Sigmoid colon (tissue), 7 donors: ENCODE measurements around the gene SH3TC2. TPM values are rescaled to one million over a fixed set of nuclear protein-coding genes. Genes with fewer than 3 reads are reported as not detected.

ENCODE experiments used
- DNase-seq: peaks from one replicate; pipeline ENCODE4 v3.0.0-alpha.2; 2019
- H3K27ac ChIP-seq, 4 donors: fragments of 200-600 bp; sonication (generic); one replicate each; pipeline ENCODE4 v1.5.1; 2016 to 2019; ENCODE audit warnings: mild to moderate bottlenecking in 1 of 4
- H3K27me3 ChIP-seq, 3 donors: fragments of 200-600 bp; sonication (generic); one replicate each; pipeline ENCODE4 v1.5.1; 2019; ENCODE audit warnings: mild to moderate bottlenecking in 1 of 3
- H3K36me3 ChIP-seq, 4 donors: fragments of 200-600 bp; sonication (generic); one replicate each; pipeline ENCODE4 v1.5.1; 2016 to 2019
- H3K4me1 ChIP-seq, 4 donors: fragments of 200-600 bp; sonication (generic); one replicate each; pipeline ENCODE4 v1.5.1; 2017 to 2019
- H3K4me3 ChIP-seq, 4 donors: fragments of 200-600 bp; sonication (generic); one replicate each; pipeline ENCODE4 v1.5.1; 2017 to 2019; ENCODE audit warnings: mild to moderate bottlenecking in 2 of 4, moderate library complexity in 1 of 4
- H3K9me3 ChIP-seq, 4 donors: fragments of 200-600 bp in 3 of 4; sonication (generic) in 3 of 4; one replicate each; pipeline versions ENCODE4 v1.5.1 to v1.6.1; 2013 to 2019
- EP300 ChIP-seq, 4 donors: sonication (generic); formaldehyde crosslinking; IDR thresholded peaks; one replicate each; pipeline ENCODE4 v1.6.1; 2017; ENCODE audit warnings: antibody characterized with exemption in 4 of 4
- POLR2A ChIP-seq, 2 donors: fragments of 450-650 bp; IDR thresholded peaks; one replicate each; pipeline ENCODE4 v1.6.1; 2016; ENCODE audit warnings: antibody characterized with exemption in 2 of 2, mild to moderate bottlenecking in 2 of 2, moderate library complexity in 2 of 2
- POLR2AphosphoS5 ChIP-seq, 4 donors: sonication (generic); formaldehyde crosslinking; IDR thresholded peaks; one replicate each; pipeline ENCODE4 v1.6.1; 2017; ENCODE audit warnings: antibody characterized with exemption in 4 of 4
- WGBS, 2 donors: extraction: QIAGEN DNeasy Blood & Tissue Kit; methylation state at CpG; one replicate each; pipeline ENCODE4 v1.1.7; 2013; 5-methylcytosine and 5-hydroxymethylcytosine counted together
- intact Hi-C: fragments of 100-400 bp; cut with DNase I; formaldehyde crosslinking; loops from one replicate; pipeline ENCODE4 v1.15.1; 2023
- polyA plus RNA-seq, 3 donors: library from polyadenylated mRNA; stranded (reverse); fragments of 200-250 nt; gene quantifications; one replicate each; pipeline ENCODE4 v1.2.3, GENCODE V29; 2013
- total RNA-seq, 4 donors: library from RNA; depleted of rRNA; stranded (reverse); fragments of >200 nt; gene quantifications; one replicate each; pipeline ENCODE4 v1.1.0, GENCODE V29; 2016
- TF ChIP-seq, protein P1 (sequence below), 4 experiments: fragments of 450-650 bp in 3 of 4; fragments of 200-600 bp in 1 of 4; IDR thresholded peaks; one replicate each; pipeline ENCODE4 v1.5.1; 2016 to 2019; ENCODE audit warnings: antibody characterized with exemption in 4 of 4, mild to moderate bottlenecking in 3 of 4, moderate library complexity in 2 of 4
- donor health status: healthy with polysubstance abuse.
- donor health status: Bipolar disorder and iron deficiency.
- donor health status: healthy.

The SH3TC2 gene
- total and polyA plus RNA-seq, 7 donors: under 0.01 to 8.3 (median 1.7) TPM; not detected in 1

GRCh38 chr5:149041242-149041641, 21.6 kb downstream of the SH3TC2 start:
- no peak for TF ChIP-seq EP300 (IDR thresholded peaks at IDR 0.05)
- no peak for TF ChIP-seq POLR2AphosphoS5 (IDR thresholded peaks at IDR 0.05)
- TF ChIP-seq, protein P1, sequence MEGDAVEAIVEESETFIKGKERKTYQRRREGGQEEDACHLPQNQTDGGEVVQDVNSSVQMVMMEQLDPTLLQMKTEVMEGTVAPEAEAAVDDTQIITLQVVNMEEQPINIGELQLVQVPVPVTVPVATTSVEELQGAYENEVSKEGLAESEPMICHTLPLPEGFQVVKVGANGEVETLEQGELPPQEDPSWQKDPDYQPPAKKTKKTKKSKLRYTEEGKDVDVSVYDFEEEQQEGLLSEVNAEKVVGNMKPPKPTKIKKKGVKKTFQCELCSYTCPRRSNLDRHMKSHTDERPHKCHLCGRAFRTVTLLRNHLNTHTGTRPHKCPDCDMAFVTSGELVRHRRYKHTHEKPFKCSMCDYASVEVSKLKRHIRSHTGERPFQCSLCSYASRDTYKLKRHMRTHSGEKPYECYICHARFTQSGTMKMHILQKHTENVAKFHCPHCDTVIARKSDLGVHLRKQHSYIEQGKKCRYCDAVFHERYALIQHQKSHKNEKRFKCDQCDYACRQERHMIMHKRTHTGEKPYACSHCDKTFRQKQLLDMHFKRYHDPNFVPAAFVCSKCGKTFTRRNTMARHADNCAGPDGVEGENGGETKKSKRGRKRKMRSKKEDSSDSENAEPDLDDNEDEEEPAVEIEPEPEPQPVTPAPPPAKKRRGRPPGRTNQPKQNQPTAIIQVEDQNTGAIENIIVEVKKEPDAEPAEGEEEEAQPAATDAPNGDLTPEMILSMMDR (IDR thresholded peaks at IDR 0.05): no peak
- TF ChIP-seq POLR2A (IDR thresholded peaks at IDR 0.05): no peak
- no peaks in the 10 kb centered on the region for H3K36me3 ChIP-seq
- H3K4me1 ChIP-seq: no peaks in the 10 kb centered on the region
- H3K27ac ChIP-seq: no peak overlapping the region
- intact Hi-C loops: no loop called here
- no peak overlapping the region for H3K4me3 ChIP-seq
- WGBS, 2 donors: 87 to 90% methylated on average over 5 of the region's 5 CpGs
- no peaks in the 10 kb centered on the region for H3K9me3 ChIP-seq
- no peak for DNase-seq
- no peaks in the 10 kb centered on the region for H3K27me3 ChIP-seq

- no peaks in the 10 kb centered on the region for H3K27me3 ChIP-seq
- intact Hi-C loops: no loop called here
- no peaks in the 10 kb centered on the region for H3K9me3 ChIP-seq
- 84 to 87% methylated on average over 1 of the region's 1 CpG for WGBS, 2 donors
- H3K36me3 ChIP-seq: no peaks in the 10 kb centered on the region
- no peak overlapping the region for H3K4me3 ChIP-seq
- peak overlapping the region in 1 of 4 donors; percentile 33 for H3K27ac ChIP-seq
- DNase-seq: no peak
- no peak for TF ChIP-seq POLR2AphosphoS5 (IDR thresholded peaks at IDR 0.05)
- TF ChIP-seq, protein P1 (IDR thresholded peaks at IDR 0.05): no peak
- no peaks in the 10 kb centered on the region for H3K4me1 ChIP-seq
These were observed 22.4 kb downstream of the SH3TC2 start for GRCh38 chr5:149040421-149040820.

GRCh38 chr5:149039506-149039905, 23.4 kb downstream of the SH3TC2 start:
- 56 to 62% methylated on average over 2 of the region's 2 CpGs for WGBS, 2 donors
- intact Hi-C loops: loop anchor here (10.0 kb wide), 1 partner anchor 865 kb away; no protein-coding TSS in a partner anchor
- TF ChIP-seq POLR2AphosphoS5 (IDR thresholded peaks at IDR 0.05) (no peak), EP300 (IDR thresholded peaks at IDR 0.05) (no peak), POLR2A (IDR thresholded peaks at IDR 0.05) (no peak)
- TF ChIP-seq, protein P1 (IDR thresholded peaks at IDR 0.05): no peak

GRCh38 chr5:149038336-149039080, 24.4 kb downstream of the SH3TC2 start:
- Histone ChIP-seq H3K9me3 (no peaks in the 10 kb centered on the region), H3K36me3 (no peaks in the 10 kb centered on the region), H3K27ac (no peak overlapping the region), H3K4me3 (no peak overlapping the region), H3K27me3 (no peaks in the 10 kb centered on the region), H3K4me1 (no peaks in the 10 kb centered on the region)
- DNase-seq: no peak
- TF ChIP-seq, protein P1 (IDR thresholded peaks at IDR 0.05): no peak
- TF ChIP-seq EP300 (IDR thresholded peaks at IDR 0.05) (no peak), POLR2AphosphoS5 (IDR thresholded peaks at IDR 0.05) (no peak), POLR2A (IDR thresholded peaks at IDR 0.05) (no peak)
- intact Hi-C loops: loop anchor here (10.0 kb wide), 1 partner anchor 864 kb away; no protein-coding TSS in a partner anchor
- 82 to 83% methylated on average over 6 of the region's 6 CpGs for WGBS, 2 donors

More at GRCh38 chr5:149039506-149039905, 23.4 kb downstream of the SH3TC2 start:
- no peak for DNase-seq
- H3K36me3 ChIP-seq: no peaks in the 10 kb centered on the region
- H3K4me3 ChIP-seq: no peak overlapping the region
- H3K9me3 ChIP-seq: no peaks in the 10 kb centered on the region
- H3K4me1 ChIP-seq: no peaks in the 10 kb centered on the region
- no peak overlapping the region for H3K27ac ChIP-seq
- no peaks in the 10 kb centered on the region for H3K27me3 ChIP-seq
